NCI-H526 (cell line): Measurements from ENCODE around the gene GSX2.

Source experiments
- DNase-seq, 2 experiments: peaks; one replicate each; lab custom pipeline; 2025; lab: John Stamatoyannopoulos, UW

GSX2 gene

GRCh38 chr4:54077812-54078211 lies 22.2 kb upstream of the GSX2 start:
- DNase-seq: no peak

DNA sequence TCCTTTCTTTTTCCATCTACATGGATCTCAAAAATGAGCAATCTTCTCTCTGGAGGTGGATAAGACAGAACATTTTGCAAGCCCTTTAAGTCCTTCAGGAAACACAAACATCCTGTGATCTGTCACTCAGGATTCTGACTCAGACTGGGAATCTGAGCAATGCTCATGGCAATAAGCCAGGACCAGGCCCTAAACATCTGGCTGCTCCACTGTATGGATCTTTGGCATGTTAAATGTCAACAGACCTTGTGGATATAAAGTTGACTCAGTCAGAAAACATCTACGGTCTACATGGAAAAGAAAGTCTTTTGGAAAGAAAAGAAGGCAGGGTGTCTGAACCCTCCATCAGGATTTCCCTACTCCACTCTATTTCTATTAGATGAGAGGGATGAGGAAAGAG lies 17.8 kb upstream of the GSX2 start:
- DNase-seq: no peak

GRCh38 chr4:54085284-54085683 lies 14.7 kb upstream of the GSX2 start:
- DNase-seq: no peak

DNA sequence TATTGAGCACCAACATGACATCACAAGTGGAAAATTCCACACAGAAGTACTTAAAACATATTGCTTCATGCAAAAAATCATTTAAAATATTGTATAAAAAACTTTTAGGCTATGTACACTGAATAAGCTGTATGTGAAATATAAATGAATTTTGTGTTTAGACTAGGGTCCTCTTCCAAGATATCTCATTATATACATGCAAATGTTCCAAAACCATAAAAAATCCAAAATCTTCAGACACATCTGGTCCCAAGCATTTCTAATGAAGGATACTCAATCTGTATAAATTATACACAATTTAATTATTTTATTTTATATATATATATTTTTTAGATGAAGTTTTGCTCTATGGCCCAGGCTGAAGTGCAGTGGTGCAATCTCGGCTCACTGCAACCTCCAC lies 10.1 kb upstream of the GSX2 start:
- DNase-seq: no peak

GRCh38 chr4:54090404-54090803 lies 9.6 kb upstream of the GSX2 start:
- DNase-seq: no peak

DNA sequence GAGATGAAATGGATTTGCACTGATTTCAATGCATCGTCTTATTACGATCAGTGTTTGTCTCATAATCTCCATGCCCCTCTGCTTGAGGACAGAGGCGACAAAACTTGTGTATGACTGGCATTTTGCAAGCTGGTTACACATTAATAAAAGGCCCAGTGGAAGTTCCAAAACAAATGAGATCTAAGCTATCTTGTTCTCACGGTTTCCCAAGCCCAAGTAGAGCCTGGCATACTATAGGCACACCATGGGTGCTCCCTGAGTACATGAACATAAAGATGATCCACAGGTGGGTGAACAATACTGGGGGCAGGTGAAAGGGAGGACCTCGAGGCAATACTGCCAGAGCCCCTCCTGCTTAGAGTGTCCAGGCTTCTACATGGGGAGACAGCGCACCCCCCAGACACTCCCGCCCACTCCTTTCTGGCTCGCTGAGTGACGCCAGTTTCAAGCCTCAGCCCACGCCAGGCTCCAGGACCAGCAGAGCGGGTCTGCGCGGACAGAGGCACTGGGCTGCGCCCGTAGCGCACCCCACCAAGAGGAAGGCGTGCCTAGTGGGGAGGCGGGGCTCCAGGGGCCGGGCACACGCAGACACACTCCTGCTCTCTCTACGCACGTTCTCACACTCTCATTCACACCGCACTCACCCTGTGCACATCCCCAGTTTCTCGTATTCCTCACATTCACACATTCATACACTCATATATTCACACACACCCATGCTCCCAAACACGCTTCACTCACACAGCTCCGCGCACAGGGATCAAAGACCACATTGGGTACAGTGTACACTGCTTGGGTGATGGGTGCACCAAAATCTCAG lies 8.9 kb upstream of the GSX2 start:
- peak in 1 of 2 experiments; percentile 53 for DNase-seq

GRCh38 chr4:54091637-54092404 lies 8.1 kb upstream of the GSX2 start:
- DNase-seq: peak; percentile 72 to 83

DNA sequence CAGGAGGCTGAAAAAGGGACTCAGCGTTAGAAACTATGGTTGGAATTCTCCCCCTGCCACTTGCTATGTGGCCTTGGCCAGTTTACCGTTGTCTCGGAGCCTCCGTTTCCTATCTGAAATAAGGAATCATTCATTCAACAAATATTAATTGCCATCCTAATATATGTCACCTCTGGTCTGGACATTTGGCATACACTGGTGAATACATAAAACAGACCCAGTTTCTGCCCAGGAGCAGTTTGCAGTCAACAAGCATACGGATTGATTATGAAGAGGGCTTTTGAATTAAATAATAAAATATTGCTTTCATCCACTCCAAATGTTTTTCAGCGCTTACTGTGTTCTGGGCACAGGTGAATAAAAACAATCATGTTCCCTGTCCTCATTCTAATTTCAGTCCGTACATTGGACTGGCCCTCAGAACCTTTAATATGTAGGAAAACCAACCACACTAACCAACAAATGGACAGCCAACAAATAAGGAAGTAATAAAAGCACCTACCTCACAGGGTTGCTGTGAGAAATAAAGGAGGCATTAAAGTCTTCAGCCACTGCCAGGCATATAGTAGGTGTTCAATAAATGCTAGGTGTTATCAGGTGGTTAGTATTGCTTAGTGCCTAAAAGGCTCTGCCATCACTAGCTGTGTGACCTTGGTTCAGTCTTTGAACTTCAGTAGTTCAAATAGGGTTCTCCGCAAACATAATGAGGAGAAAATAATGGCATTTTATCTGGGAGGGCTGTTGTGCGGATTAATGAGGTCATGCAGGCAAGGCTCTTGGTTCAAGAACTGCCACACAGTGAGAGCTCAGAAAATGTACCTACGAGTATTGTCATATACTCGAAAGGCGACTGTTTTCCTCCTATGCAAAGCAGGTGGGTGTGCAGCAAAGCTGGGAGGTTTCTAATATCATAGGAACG lies 7.3 kb upstream of the GSX2 start:
- no peak for DNase-seq

DNA sequence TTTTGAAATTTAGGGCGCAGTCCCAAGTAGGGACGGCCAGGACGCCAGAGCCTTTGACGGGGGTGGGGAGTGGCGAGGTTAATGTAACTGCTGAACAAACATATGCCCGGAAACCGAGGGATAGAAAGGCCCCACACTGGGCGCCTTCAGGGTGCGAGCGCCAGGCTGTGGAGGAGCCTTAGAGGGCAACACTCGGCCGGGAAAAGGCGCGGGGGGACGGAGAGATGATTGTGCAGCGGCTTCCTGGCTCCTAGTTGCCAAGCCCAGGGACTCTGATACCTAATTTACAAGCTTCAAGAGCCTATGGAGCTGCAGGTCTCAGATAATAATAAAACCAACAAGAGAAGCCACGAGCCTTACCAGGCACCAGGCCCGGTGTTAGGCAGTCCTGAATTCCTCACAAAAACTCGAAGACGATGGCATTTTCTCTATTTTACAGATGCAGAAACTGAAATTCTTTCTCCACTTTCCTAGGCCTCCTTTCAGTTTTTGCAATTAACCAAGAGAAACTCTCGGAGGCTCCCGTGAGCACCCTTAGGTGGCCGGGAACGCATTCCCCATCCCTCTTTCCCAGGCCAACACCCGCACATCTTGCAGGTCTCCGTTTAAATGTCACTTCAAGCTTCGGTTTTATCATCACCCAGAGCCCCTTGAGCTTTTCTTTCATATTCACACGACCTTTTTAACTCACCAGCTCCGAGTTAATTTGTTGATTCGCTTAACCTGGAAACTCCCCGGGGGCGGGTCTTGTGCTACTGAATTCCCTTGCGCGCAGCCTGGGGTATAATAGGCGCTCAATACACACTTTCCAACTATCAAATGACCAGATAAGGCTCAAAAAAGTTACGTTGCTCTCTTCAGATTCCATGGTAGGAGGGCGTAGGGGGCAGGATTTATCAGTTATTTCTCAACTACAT lies 6.4 kb upstream of the GSX2 start:
- peak in 1 of 2 experiments; percentile 67 for DNase-seq

DNA sequence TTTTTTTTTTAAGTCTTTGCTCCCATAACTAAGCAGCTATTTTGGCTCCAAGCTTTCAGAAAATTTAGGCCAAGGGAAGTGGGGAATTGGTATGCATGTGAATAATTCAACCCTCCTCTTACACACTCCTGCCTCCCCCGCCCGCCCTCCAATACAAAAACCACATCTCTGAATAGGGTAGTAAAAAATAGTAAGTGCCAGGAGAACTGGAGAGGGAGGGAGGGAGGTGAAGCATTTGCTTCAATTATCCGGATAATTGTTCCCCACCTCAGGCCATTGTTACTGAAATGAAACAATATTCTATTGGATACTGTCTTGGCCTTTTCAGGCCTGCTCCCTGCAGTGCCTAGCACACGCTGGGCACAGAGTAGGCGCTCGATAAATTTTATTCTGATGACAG lies 5.5 kb upstream of the GSX2 start:
- no peak for DNase-seq

DNA sequence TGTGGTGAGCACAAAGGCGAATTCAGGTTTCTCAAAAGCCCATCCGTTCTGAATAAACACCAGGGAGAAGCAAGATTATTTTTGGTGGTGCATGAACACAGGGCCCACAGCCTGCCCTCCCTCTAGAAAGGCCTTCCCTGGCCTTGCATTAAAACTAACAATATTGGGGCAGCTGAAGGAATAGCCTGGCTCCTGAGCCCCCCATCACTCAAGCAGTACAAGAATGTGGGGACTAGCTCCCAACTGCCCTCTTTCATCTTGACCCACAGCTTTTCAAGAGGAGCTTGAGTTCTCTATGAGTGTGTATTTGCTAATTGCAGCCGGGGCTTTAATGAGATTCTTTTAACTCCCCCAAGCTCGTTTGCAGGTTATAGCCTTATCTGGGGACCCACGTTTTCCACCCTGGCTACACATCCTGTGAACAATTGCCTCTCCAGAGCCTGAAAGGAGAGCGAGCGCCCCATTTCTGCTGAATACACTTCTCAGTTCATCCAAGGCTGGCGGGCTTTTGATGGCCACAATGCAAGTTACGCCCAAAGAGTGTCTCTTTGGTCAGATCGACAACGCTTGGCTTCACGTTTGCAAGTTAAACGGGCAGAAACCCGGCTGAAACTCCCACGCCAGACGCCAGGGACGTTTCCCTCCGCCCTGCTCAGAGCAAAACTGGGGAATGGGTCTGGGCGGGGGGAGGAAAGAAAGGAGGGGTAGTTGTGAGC lies 4.7 kb upstream of the GSX2 start:
- no peak for DNase-seq

GRCh38 chr4:54096295-54096962 lies 3.5 kb upstream of the GSX2 start:
- no peak for DNase-seq

- DNase-seq: no peak
Observed at GRCh38 chr4:54097152-54097551, 2.8 kb upstream of the GSX2 start.

- no peak for DNase-seq
Observed at GRCh38 chr4:54098375-54098774, 1.6 kb upstream of the GSX2 start.

DNA sequence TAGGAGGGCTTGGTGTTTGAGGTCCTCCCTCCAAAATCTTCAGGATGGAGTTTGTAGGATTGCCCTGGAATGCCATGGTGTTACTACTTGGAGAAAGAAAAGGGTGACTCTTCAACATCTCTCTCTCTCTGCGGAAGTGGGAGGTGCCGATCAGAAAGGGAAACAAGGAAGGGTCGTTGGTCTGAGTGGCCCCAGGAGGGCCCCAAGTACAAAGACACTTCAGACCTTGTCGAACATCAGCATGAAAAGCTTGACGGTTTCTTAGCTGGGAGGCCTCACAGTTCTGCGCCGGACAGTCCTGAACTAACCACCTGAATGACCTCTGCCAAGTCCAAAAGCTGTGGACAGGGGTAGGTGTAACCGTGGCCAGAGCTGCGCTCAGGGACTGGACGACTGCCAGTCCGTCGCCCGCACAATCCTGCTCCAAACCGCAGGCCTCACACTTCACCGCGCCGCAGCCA lies 646 bp upstream of the GSX2 start:
- DNase-seq: no peak

DNA sequence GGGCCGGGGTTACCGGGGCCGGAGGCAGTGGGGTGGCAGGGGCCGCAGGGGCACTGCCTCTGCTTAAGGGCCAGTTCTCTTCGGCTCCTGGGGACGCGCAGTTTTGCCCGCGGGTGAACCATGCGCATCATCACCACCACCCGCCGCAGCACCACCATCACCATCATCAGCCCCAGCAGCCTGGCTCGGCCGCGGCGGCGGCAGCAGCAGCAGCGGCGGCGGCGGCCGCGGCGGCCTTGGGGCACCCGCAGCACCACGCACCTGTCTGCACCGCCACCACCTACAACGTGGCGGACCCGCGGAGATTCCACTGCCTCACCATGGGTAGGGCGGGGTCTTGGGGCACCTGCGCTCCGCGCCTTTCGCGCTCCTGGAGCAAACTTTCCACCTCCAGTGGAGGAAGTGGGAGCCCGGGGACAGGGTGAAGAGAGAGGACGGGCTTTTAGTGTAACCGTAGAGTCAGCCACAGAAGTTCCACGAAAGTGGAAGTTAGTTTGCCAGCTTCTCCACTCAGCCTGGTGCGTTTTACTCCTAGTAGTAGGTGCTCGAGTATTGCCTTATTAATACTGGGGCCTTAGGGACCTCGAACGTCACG lies 729 bp downstream of the GSX2 start:
- peak in 1 of 2 experiments; percentile 55 for DNase-seq

DNA sequence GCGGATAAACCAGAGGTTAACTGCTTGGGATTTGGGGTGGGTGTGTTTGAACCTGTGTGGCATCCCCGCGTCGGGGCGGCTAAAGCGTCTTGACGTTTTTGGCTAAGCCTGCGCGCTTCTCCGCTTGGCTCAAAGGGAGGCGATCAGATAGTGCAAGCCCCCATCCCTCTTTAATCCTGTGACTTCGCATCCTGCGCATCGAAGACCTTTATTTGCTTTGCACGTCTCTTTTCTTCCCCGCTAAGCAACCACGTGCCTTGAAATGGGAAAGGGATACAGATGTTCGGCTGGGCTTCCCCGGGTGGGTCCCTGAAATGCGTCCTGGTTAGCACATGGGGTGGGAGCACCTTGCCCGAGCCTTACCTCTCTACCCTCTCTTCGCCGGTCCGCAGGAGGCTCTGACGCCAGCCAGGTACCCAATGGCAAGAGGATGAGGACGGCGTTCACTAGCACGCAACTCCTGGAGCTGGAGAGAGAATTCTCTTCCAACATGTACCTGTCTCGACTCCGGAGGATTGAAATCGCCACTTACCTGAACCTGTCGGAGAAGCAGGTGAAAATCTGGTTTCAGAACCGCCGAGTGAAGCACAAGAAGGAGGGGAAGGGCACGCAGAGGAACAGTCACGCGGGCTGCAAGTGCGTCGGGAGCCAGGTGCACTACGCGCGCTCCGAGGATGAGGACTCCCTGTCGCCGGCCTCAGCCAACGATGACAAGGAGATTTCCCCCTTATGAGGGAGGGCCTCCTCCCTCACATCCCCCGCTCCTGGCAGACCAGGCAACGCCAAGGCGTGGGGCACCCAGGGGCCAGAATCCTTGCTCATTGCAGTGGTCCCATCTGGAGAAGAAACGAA lies 1.5 kb downstream of the GSX2 start:
- peak in 1 of 2 experiments; percentile 69 for DNase-seq

GRCh38 chr4:54102531-54103106 lies 2.7 kb downstream of the GSX2 start:
- no peak for DNase-seq
